GM12878 (cell line): ENCODE data around the gene HEPACAM2. TPM values are rescaled to one million over a fixed set of nuclear protein-coding genes. Genes with fewer than 3 reads are reported as not detected.

ENCODE experiments used
- ATF2 ChIP-seq: IDR thresholded peaks from 2 replicates; pipeline ENCODE4 v1.6.1; 2012; ENCODE audit warnings: low read length, inconsistent platforms
- E2F8 ChIP-seq: fragments of 450-650 bp; IDR thresholded peaks from 2 replicates; pipeline ENCODE4 v1.6.1; 2018; ENCODE audit warnings: mild to moderate bottlenecking, low read depth, moderate library complexity; ENCODE audit not compliant: partially characterized antibody
- IRF4 ChIP-seq: IDR thresholded peaks from 2 replicates; pipeline ENCODE4 v1.6.1; 2011; ENCODE audit warnings: low read depth, low read length
- NRF1 ChIP-seq: conservative IDR thresholded peaks from 2 replicates; pipeline ENCODE4 v1.6.1; 2011; ENCODE audit warnings: mild to moderate bottlenecking, low read depth, low read length, improper control_type of control experiment
- RUNX3 ChIP-seq: IDR thresholded peaks from 2 replicates; pipeline ENCODE4 v1.6.1; 2012; ENCODE audit warnings: low read length, inconsistent platforms
- SIN3A ChIP-seq: IDR thresholded peaks from 2 replicates; pipeline ENCODE4 v1.6.1; 2012; ENCODE audit warnings: low read depth, low read length, improper control_type of control experiment
- STAT1 ChIP-seq: fragments of 450-650 bp; conservative IDR thresholded peaks from 2 replicates; pipeline ENCODE4 v1.6.1; 2014; ENCODE audit warnings: antibody characterized with exemption, mild to moderate bottlenecking
- ZBTB40 ChIP-seq: fragments of 450-650 bp; IDR thresholded peaks from 2 replicates; pipeline ENCODE4 v1.6.1; 2016; ENCODE audit warnings: mild to moderate bottlenecking, moderate library complexity, borderline replicate concordance
- polyA plus RNA-seq, 11 experiments: library from polyadenylated mRNA; depleted of rRNA in 4 of 11; unstranded in 6 of 11; stranded (reverse) in 5 of 11; fragments of >200 nt; fragmentation: Nextera tagmentation in 4 of 11; fragmentation: Illumina TruSeq in 1 of 11; extraction: Ambion mirVana in 4 of 11; extraction: Trizol in 1 of 11; gene quantifications; 1 replicate in 1 of 11; 2 replicates in 10 of 11; pipeline versions ENCODE4 v1.2.1 to v1.2.3, GENCODE V29; 2011 to 2016; ENCODE audit warnings: inconsistent platforms in 2 of 11, missing spikeins in 2 of 11, low read depth in 1 of 11
- total RNA-seq, 4 experiments: library from RNA; depleted of rRNA in 3 of 4; stranded (reverse); fragments of >200 nt in 3 of 4; fragmentation: Illumina TruSeq in 1 of 4; extraction: Trizol in 1 of 4; gene quantifications; 2 replicates each; pipeline versions ENCODE4 v1.2.1 to v1.2.3, GENCODE V29; 2013 to 2021

Gene HEPACAM2
- total and polyA plus RNA-seq, 10 of the 15 experiments (the other 5 are each of a cell fraction or from before 2014, with no cell fraction given) = 0.04 to 0.58 TPM; not detected in 8

GRCh38 chr7:93203496-93203895 is 22.8 kb downstream of the HEPACAM2 start (continued):
- no peak for TF ChIP-seq ATF2
- no peak for TF ChIP-seq E2F8
- no peak for TF ChIP-seq IRF4
- TF ChIP-seq ZBTB40 = no peak
- no peak for TF ChIP-seq NRF1
- no peak for TF ChIP-seq STAT1
- no peak for TF ChIP-seq SIN3A
- no peak for TF ChIP-seq RUNX3
